Stimulated activated naive CD8-positive, alpha-beta T cell treated with anti-CD3 and anti-CD28 coated beads, Interleukin-15, amount 100 ng/mL, for 72 hours (primary cell): Measurements from ENCODE around the gene SLC2A13.
A peak's percentile ranks its signal among the peaks of the same experiment; 100 is the strongest.

ENCODE experiments used
- ATAC-seq: fragments of 150-1000 bp; cut with Tn5 transposase; 2 replicates; pipeline ENCODE4 v1.10.0; 2021; ENCODE audit warnings: mild to moderate bottlenecking, moderate library complexity
- DNase-seq, 2 donors: peaks; one replicate each; pipeline ENCODE4 v3.0.0; 2021 to 2022
- H3K27ac Mint-ChIP-seq, 2 donors: one replicate each; pipeline ENCODE4 v1.8.0; 2022; ENCODE audit warnings: mild to moderate bottlenecking in 2 of 2, mixed read lengths in 2 of 2, moderate library complexity in 2 of 2
- H3K27me3 Mint-ChIP-seq: one replicate; pipeline ENCODE4 v1.8.0; 2022; ENCODE audit warnings: mixed read lengths
- H3K4me1 Mint-ChIP-seq: one replicate; pipeline ENCODE4 v1.8.0; 2022; ENCODE audit warnings: mild to moderate bottlenecking, mixed read lengths
- H3K4me3 Mint-ChIP-seq, 2 donors: one replicate each; pipeline ENCODE4 v1.8.0; 2022; ENCODE audit warnings: mild to moderate bottlenecking in 2 of 2, mixed read lengths in 2 of 2, moderate library complexity in 1 of 2
- H3K9me3 Mint-ChIP-seq, 2 donors: one replicate each; pipeline ENCODE4 v1.8.0; 2022; ENCODE audit warnings: mixed read lengths in 2 of 2

The SLC2A13 gene

DNA sequence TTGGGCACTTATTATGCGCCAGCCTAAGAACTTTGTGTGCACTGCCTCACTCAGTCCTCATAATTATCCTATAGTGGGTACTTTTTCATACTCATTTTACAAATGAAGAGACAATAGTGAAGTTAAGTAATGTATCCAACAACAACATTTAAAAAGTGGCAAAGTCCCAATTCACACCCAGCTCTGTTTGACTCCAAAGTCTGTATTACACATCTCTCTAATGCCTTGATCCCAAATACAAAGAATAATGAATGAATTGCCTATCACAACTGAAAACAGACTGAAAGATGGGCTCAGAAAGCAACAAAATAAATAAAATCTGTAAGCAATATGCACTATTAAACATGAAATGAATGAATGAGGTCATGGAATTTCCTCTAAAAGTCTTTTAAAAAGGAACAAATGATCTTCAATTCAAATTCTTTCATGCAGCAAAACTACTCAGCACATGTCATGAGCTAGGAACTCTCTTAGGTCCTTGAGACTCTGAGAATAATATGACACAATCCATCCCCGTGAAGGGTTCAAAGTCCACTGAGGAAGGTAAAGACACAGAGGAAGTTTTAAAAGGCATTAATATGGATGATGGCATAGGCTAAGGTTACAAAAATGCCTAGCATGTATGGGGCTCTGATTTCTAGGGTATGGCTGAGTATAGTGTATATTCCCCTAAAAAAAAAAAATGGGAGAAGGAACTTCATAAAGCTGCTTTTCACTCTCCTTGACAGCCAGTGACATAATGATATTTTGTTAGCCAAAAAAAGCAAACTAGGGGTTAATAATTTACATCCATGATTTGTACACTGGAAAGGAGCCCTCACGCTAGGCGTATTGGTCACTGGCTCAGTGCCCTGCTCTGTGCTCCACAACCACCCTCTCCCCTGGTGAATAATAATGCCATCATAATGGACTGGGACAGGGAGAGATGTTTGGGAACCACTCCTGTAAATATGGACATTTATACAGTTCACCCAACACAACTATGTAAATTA lies 103.4 kb downstream of the SLC2A13 start:
- H3K27me3 Mint-ChIP-seq, result no peaks in the 10 kb centered on the region

DNA sequence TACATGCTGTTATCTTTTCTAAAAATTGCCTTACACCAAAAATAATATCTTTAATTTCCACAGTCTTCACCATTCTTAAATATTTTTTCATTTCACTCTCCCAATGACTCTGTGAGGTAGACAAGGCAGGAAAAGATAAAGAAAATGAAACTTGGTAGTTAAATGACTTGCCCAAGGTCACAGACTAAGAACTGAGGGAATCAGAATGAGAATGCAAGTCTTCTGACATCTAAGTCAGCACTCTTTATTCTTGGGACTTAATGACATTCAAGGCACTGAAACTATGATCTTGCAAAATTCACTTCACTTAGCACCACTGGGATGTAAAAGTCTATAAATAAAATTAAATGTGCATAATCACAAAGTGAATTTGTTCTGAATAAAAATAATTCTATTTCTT lies 104.5 kb downstream of the SLC2A13 start:
- Mint-ChIP-seq H3K27me3 (no peaks in the 10 kb centered on the region), H3K9me3 (peaks cover 25 to 26% of the 10 kb centered on the region in 2 donors), H3K27ac (peak overlapping the region in 1 of 2 donors; percentile 1), H3K4me3 (no peak overlapping the region), H3K4me1 (no peaks in the 10 kb centered on the region)
- no peak for DNase-seq
- no peak for ATAC-seq

More for the DNA sequence above, 103.4 kb downstream of the SLC2A13 start:
- no peak for DNase-seq
- no peak overlapping the region for H3K4me3 Mint-ChIP-seq
- H3K27ac Mint-ChIP-seq, result peak overlapping the region in 1 of 2 donors; percentile 11
- no peaks in the 10 kb centered on the region for H3K4me1 Mint-ChIP-seq
- peaks cover 20 to 26% of the 10 kb centered on the region in 2 donors for H3K9me3 Mint-ChIP-seq
- no peak for ATAC-seq

DNA sequence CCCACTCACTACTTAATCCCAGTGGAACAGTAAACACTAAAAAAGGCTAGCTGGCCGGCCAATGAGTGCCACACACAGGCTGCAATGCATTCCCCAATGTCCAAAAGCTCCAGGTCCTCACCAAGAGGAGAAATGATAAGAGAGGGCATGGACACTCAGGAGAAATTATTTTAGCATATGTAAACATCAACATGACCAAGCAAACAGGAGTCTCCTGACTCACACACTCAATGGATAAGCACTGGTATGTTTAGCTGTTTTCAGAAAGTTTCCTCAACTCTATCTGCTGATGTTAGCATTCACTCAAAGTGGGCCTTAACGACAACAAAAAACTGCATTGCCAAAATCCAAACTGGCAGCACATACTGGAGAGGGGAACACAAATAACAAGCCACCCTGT lies 105.0 kb downstream of the SLC2A13 start:
- no peak overlapping the region for H3K4me3 Mint-ChIP-seq
- DNase-seq (no peak), ATAC-seq (no peak)
- no peaks in the 10 kb centered on the region for H3K4me1 Mint-ChIP-seq
- no peak overlapping the region for H3K27ac Mint-ChIP-seq
- H3K27me3 Mint-ChIP-seq, result no peaks in the 10 kb centered on the region
- peaks cover 27 to 29% of the 10 kb centered on the region in 2 donors for H3K9me3 Mint-ChIP-seq

DNA sequence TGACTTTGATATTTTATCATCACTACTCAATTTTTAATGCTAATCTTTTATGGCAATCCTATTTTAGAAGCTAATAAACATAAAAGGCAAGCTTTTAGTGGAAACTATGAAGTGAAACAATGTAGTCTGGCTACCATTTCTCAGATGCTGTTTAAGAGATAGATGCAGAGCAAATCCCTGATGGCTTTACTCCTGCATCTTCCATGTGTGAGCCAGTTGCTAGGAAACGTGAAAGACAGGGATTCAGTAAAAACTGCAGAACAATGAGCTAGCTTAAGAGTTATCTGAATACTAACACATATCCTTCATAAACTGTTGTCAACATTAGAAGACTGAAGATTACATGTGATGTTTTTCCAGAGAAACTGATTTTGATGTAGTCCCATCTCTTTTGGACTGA lies 112.6 kb downstream of the SLC2A13 start:
- Mint-ChIP-seq H3K27me3 (no peaks in the 10 kb centered on the region), H3K4me3 (no peak overlapping the region), H3K4me1 (no peaks in the 10 kb centered on the region), H3K27ac (no peak overlapping the region), H3K9me3 (peaks cover 9 to 13% of the 10 kb centered on the region in 2 donors)
- ATAC-seq (no peak), DNase-seq (no peak)

DNA sequence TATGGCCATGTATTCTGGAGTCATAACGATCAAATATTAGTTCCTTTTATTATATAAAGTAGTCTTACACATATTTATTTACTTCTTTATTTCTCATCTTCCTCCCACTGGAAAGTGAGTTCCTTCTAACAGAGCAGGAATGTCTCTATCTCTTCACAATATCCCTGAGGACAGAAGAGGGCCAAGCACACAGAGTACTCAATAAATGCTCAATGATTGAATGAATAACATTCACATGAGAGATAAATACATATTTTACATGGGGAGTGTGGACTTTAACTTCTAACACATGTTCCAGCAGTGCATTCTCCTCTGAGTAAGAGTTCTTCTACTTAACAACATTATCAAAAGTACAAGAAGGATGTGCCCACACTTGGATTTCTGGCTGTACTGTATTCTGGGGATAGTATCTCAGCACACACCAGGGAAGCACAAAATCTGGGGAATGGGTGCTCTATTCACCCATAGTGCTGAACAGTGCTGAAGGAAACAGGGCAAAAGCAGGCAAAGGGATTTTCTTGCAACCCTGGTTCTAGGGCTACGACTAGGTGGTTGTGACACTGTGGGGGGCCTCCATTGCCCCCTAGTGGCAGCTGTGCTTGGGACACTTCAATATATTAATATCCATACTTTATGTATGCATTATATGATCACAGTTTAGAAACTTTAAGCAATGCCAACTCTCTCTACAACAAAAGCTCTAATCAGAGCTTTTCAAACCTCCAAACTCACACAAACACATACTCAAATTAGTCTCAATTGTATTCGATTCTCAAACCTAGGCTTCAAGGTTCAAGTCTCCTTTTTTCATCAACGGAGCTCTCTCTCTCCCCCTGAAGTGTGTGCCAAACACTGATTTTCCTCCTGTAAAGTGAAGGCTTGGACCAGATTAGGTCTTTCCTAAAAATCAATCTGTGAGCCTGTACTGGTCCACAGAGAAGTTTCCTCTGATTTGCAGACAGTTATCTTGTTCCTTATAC lies 115.5 kb downstream of the SLC2A13 start:
- H3K27me3 Mint-ChIP-seq, result no peaks in the 10 kb centered on the region

DNA sequence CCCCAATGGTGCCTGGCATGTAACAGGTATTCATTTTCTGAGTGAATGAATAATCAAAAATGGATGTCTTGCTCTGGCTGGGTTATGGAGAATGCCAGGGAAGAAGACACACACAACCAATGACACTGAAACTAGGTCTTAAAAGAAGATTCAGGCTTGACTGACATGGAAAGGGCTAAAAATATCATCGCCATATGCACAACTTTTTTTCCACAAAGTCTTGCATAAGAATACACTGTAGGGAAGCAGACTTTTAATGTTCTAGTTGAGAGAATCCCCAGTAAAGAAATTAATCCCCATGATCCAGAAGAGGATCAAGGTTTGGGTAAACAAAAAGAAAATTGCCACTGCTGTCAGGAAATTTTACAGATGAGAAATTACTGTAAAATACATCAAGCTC lies 116.4 kb downstream of the SLC2A13 start:
- ATAC-seq (no peak), DNase-seq (no peak)
- Mint-ChIP-seq H3K27me3 (no peaks in the 10 kb centered on the region), H3K9me3 (no peaks in the 10 kb centered on the region), H3K4me1 (no peaks in the 10 kb centered on the region), H3K4me3 (no peak overlapping the region), H3K27ac (no peak overlapping the region)

More for the DNA sequence above, 115.5 kb downstream of the SLC2A13 start:
- Mint-ChIP-seq H3K27ac (no peak overlapping the region), H3K4me3 (no peak overlapping the region), H3K9me3 (no peaks in the 10 kb centered on the region), H3K4me1 (no peaks in the 10 kb centered on the region)
- ATAC-seq, result peak; percentile 88
- peak; percentile 45 to 47 for DNase-seq

DNA sequence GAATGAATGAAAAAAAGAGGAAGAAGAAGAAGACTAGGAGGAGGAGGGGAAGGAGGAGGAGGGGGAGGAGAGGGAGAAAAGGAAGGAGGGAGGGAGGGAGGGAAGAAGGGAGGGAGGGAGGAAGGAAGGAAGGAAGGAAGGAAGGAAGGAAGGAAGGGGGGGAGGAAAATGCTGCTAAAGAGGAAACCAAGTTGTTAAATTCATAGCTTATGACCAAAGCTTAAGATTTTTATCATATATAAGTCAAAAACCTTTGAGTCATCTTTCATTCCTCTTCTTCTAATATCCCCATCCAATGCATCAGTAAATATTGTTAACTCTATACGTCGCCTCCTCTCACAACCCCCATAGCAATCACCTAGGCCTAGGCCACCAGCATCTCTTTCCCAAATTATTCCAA lies 117.3 kb downstream of the SLC2A13 start:
- ATAC-seq (no peak), DNase-seq (no peak)
- Mint-ChIP-seq H3K27me3 (no peaks in the 10 kb centered on the region), H3K4me1 (no peaks in the 10 kb centered on the region), H3K9me3 (no peaks in the 10 kb centered on the region), H3K27ac (no peak overlapping the region), H3K4me3 (no peak overlapping the region)

DNA sequence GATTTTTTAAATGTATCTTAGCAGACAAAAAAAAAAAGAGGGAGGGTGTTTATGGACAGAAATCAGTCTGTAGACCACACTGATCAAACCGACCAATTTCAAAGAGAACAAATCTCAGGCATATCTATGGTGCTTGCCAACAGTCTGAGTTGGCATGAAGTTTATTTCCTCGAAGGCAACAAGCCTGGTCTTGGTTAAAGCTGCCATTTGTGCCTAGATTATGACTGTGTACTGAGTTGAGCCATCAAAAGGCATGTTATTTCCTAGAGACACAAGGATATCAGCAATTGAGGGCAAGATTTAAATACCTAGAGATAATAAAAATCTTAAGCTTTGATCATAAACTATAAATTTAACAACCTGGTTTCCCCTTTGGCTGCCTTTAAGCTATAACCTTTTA lies 119.2 kb downstream of the SLC2A13 start:
- Mint-ChIP-seq H3K4me1 (no peaks in the 10 kb centered on the region), H3K27me3 (no peaks in the 10 kb centered on the region), H3K27ac (no peak overlapping the region), H3K4me3 (no peak overlapping the region), H3K9me3 (no peaks in the 10 kb centered on the region)
- ATAC-seq (no peak), DNase-seq (no peak)

DNA sequence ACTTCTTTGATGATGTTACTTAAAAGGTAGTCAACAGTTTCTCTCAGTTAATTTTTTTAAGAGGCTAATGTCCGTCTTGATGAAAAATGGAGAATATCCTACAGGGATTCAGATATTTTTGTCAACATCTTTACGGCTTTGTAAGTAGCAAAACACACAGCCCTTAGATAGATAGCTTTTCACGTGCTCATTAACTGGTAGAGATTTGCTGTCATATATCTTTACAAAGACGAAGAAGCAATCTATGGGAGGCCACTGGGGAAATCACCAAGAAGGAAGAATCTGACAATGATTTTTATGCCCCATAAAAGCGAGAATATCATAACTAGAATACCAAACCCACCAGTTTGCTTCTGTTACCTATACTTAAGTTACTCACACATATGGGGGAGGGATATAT lies 121.2 kb downstream of the SLC2A13 start:
- ATAC-seq (no peak), DNase-seq (no peak)
- Mint-ChIP-seq H3K4me3 (no peak overlapping the region), H3K9me3 (no peaks in the 10 kb centered on the region), H3K27ac (no peak overlapping the region), H3K4me1 (no peaks in the 10 kb centered on the region), H3K27me3 (no peaks in the 10 kb centered on the region)

DNA sequence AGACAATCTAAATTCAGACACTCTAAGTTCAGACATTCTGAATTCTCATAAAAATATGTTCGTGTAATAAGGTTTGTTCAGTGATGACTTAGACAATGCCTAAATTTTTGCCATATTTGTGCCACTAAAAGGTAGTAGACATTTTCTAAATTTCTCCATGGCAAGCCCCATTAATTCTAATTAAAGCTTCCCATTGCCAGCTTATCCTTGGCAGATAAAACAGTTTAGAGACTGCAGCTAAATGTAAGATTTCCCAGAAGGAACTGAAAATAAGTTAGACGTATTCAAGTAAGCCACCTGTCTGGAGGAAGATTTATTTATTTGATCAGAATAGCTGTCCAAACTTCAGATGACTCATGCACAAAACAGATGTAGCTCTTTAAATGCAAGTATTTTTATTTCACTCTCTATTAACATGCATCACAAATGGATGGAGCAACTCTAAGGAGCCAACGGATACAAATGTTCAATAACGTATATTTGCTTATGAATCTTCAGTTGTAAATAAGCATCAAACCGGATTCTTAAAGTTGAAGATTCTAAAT lies 130.4 kb downstream of the SLC2A13 start:
- no peak for DNase-seq
- Mint-ChIP-seq H3K9me3 (peaks cover 0 to 7% of the 10 kb centered on the region in 2 donors), H3K27me3 (no peaks in the 10 kb centered on the region), H3K27ac (no peak overlapping the region), H3K4me1 (no peaks in the 10 kb centered on the region), H3K4me3 (no peak overlapping the region)
- no peak for ATAC-seq

- Mint-ChIP-seq H3K4me3 (no peak overlapping the region), H3K27me3 (no peaks in the 10 kb centered on the region), H3K27ac (no peak overlapping the region), H3K4me1 (no peaks in the 10 kb centered on the region), H3K9me3 (peaks cover 0 to 12% of the 10 kb centered on the region in 2 donors)
- DNase-seq (no peak), ATAC-seq (no peak)
These were observed 133.8 kb downstream of the SLC2A13 start for GRCh38 chr12:39972119-39972518.

- Mint-ChIP-seq H3K4me1 (no peaks in the 10 kb centered on the region), H3K4me3 (no peak overlapping the region), H3K9me3 (peaks cover 0 to 12% of the 10 kb centered on the region in 2 donors), H3K27ac (no peak overlapping the region), H3K27me3 (no peaks in the 10 kb centered on the region)
- ATAC-seq (no peak), DNase-seq (no peak)
These were observed 134.5 kb downstream of the SLC2A13 start for GRCh38 chr12:39971348-39971747.

DNA sequence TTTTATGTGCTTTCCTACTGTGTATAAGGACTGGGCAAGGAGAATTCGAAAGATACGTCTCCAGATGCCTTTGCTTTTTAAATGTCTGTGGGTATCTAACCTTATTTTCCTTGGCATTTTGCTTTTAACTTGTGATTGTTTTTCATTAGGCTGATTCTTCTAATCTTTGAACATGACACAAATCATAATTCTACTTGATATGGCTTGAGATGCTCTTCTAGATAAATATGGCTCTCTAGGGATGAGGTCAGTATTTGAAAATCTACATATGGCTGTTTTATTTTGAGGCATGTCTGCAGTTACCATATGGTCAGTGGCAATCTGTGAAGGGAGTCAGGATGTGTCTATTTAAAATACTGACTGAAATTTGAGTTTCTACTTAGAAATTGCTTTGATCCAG lies 139.2 kb downstream of the SLC2A13 start:
- H3K4me1 Mint-ChIP-seq, result no peaks in the 10 kb centered on the region
- ATAC-seq (no peak), DNase-seq (no peak)
- H3K27ac Mint-ChIP-seq, result no peak overlapping the region
- H3K27me3 Mint-ChIP-seq, result no peaks in the 10 kb centered on the region
- H3K4me3 Mint-ChIP-seq, result no peak overlapping the region
- peaks cover 0 to 5% of the 10 kb centered on the region in 2 donors for H3K9me3 Mint-ChIP-seq

- DNase-seq (no peak), ATAC-seq (no peak)
- Mint-ChIP-seq H3K4me3 (no peak overlapping the region), H3K4me1 (no peaks in the 10 kb centered on the region), H3K27me3 (no peaks in the 10 kb centered on the region), H3K9me3 (peaks cover 0 to 5% of the 10 kb centered on the region in 2 donors), H3K27ac (no peak overlapping the region)
These were observed 139.6 kb downstream of the SLC2A13 start for GRCh38 chr12:39966256-39966655.

- Mint-ChIP-seq H3K27ac (no peak overlapping the region), H3K27me3 (no peaks in the 10 kb centered on the region)
- DNase-seq, result no peak
These were observed 146.4 kb downstream of the SLC2A13 start for GRCh38 chr12:39959467-39959866.

More at GRCh38 chr12:39959467-39959866, 146.4 kb downstream of the SLC2A13 start:
- ATAC-seq, result no peak
- no peaks in the 10 kb centered on the region for H3K9me3 Mint-ChIP-seq
- no peaks in the 10 kb centered on the region for H3K4me1 Mint-ChIP-seq
- H3K4me3 Mint-ChIP-seq, result no peak overlapping the region
